ENCODE results near the gene NTM.

The NTM gene

GRCh38 chr11:131561972-131562371, 191.6 kb downstream of the NTM start:
- no peak for DNase-seq

DNA sequence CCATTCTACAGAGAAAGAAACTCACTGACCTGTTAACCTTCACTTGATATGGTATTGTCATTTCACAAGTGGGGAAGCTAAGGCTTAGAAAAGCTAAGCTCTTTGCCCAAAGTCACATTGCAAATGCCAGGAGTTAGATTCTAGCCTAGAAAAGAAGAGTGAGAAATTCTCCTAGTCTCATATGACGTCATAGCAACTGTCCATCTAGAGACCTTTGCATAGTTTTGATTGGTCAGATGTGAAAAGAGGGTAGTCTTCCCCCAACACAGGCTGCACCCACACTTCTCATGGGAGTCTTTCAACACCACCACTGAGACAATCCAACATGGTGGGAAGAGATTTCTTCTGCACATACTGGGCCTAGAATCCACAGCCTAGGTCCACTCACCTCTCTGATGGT, 197.9 kb downstream of the NTM start:
- no peak for DNase-seq

DNA sequence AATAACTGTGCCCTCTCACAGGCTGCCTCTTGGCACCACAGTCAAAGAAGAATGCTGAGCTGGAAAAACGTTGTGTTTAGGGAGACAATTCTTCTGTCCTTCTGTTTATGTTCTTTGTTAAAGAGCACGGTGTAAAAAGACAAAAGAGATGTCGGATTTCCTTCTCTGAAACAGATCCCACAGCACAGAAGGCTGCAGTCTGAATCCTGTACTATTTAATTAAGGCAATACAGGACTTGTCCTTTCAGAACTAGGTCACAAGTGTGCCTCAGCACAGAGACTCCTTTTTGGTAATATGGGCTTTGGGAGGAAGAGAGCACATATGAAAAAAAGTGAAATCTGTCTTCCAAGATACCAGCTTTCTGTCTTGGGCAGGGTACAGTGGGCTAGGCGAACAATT, 201.2 kb downstream of the NTM start:
- no peak for DNase-seq

- DNase-seq = no peak
Measured at GRCh38 chr11:131572423-131572822, 202.0 kb downstream of the NTM start.

DNA sequence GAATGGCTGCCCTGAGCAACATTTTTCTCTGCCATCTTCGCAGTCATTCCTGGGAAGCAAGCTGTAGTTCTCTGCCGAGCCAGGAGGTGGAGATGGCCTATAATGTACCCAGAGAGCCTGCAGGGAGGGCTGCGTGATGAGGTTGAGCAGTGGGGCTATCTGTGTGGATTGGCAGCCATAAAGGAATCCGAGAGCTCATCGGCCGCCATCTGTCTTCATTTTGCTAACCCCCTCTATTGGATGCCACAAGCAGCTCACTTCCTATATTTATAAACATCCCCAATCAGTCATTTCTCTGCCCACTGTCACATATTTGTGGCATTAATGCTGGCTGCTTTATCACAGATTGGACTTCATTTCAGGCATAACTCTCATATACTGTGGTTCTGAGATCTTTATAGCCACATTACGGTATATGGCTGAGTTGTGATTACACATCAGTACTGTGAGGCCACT, 209.5 kb downstream of the NTM start:
- DNase-seq = peak; percentile 4 to 10

- no peak for DNase-seq
Measured at GRCh38 chr11:131580476-131580875, 210.1 kb downstream of the NTM start.

DNA sequence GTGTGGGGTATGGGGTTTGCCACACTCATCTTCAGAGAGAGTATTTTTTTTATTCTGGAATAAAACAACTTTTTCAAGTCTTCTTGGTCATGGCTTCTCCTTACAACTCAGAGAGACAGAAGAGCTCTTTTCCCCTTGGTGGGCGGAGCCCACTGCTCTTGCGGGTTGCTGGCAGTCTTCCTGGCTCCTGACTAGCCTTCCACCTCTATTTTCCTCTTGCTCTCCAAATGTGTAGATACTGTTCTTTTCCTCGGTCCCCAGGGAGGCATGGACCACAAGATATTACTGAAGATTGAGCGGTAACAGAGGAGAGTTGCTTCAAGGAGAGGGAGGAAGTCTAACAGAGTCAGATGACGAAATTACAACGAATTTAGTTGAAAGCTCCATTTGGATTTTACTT, 210.6 kb downstream of the NTM start:
- no peak for DNase-seq

GRCh38 chr11:131582021-131582525, 211.7 kb downstream of the NTM start:
- no peak for DNase-seq

DNA sequence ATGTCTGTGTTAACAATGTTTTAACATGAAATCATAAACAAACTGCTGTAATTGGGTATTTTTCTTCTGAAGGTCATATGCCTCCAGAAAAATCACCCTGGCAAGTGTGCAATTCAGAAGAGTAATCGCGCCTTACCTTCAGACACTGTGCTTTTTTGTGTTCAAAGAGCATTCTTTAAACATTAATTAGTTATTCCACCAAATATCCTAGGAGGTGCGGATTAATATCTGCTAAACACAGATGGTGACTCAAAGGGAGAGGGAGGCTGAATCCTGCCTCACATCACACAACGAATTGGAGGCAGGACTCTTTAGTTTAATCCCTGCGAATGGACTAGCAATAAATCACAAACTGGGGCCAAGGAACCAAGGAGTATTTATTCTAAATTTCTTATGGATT, 213.0 kb downstream of the NTM start:
- DNase-seq = no peak

DNA sequence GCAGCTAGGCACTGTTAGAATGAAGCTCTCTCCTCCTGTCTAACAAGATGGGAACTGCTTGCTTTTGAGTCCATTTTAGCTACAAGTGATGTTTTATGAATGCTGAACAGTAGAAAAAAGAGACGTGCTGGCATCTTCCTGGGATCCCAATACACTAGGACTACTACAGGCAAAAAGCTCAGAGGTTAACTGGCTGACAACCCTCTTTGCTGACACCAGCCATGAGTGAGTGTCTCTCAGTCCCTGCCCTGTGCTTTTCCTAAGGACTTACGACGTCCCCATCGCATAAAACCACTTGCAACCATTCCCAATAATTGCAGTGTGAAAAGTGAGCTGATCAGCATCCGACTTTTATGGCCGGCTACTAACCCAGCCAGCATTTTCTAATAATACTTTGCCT, 213.5 kb downstream of the NTM start:
- DNase-seq = no peak

DNA sequence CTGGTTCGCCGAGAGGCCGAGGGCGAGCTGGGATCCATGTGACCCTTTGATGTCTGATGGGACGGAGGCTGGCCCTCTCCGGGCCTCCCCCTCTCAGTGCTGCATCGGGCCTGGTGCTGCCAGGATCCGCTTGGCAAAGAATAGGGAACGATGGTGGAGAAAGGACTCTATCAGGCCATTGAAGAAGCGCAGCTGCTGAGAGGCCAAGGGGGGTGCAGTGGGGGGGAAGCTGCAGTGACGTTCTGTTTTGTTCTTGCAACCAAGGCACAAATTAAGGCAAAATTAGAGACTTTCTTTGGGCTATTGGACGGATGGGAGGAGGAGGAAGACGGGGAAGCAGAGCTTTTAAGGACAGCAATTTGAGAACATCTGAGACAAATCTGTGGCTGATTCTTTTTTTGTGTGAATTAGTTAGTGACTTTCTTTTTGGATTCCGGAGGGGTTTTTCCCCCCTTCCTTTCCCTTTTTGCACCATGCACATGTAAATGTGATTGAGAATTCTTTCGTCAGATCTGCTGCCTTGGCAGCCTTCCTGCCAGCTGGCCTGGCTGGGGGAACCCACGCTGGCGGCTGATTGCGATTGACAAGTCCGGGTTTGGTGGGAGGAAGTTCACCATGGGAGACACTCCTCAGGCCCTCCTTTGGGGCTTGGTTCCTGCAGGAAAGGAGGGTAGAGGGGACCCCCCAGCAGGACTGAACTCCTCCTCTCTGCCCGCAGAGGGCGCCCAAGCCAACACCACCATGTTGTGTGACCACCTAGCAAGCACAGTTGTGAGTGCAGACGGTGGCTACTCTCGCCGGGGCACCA, 214.6 kb downstream of the NTM start:
- no peak for DNase-seq

GRCh38 chr11:131588057-131588456, 217.6 kb downstream of the NTM start:
- DNase-seq = no peak

DNA sequence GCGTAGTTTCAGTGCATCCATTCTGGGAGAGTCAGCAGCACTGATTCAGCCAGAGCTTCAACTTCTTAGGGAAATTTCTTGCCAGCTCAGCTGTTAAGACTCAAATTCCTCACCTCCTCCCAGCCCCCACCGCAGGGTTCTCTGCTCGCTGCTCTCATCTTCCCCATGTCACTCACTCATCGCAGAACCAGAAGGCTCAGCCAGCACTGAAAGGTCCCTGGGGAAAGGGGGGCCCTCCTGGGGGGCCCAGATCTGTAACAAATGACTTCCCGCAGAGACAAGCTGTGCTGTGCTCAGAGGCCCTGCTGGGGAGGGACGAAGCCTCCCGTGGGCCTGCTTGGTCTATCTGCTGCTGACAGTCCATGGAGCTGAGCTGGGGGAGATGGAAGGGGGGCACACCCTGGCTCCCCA, 220.6 kb downstream of the NTM start:
- no peak for DNase-seq

DNA sequence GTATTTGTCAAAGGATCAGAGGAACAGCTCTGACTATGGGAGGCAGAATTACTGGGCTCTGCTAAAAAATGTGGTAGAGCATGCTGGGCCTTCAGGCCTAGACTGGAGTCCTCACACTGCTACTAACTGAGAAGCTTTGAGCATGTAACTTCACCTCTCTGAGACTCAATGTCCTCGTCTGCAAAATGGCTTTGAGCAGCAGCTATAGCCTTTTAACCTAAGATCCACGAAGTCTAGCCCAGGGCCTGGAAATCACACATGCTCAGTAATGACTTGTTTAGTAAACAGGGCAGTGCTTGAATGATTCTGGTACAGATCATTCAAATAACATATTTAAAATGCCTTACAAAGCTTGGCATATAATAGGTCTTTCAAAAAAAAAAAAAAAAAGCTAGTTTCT, 221.7 kb downstream of the NTM start:
- DNase-seq = no peak

DNA sequence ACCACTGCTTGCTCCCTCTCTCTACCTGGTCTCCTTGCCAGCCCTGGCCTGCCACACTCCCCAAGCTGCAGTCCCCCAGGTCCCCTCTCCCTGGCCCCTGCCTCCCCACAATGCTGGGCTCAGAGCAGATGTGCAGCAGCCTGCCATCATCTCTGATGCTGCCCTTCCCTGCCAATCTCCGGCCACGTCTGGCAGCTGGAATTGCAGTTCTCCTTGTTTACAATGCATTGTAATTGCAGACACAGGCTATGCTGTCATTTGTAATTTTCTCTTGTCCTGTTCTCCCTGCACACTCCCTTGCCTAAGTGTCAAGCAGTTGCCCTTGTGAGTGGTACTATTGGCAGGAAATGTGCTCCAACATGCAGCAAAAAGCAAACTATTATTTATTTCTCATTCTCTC, 222.3 kb downstream of the NTM start:
- no peak for DNase-seq

GRCh38 chr11:131593301-131593700, 222.9 kb downstream of the NTM start:
- DNase-seq = no peak

- no peak for DNase-seq
Measured at GRCh38 chr11:131595797-131596196, 225.4 kb downstream of the NTM start.

GRCh38 chr11:131597890-131598289, 227.5 kb downstream of the NTM start:
- DNase-seq = no peak

- no peak for DNase-seq
Measured at GRCh38 chr11:131598305-131598704, 227.9 kb downstream of the NTM start.

- no peak for DNase-seq
Measured at GRCh38 chr11:131599285-131599684, 228.9 kb downstream of the NTM start.

DNA sequence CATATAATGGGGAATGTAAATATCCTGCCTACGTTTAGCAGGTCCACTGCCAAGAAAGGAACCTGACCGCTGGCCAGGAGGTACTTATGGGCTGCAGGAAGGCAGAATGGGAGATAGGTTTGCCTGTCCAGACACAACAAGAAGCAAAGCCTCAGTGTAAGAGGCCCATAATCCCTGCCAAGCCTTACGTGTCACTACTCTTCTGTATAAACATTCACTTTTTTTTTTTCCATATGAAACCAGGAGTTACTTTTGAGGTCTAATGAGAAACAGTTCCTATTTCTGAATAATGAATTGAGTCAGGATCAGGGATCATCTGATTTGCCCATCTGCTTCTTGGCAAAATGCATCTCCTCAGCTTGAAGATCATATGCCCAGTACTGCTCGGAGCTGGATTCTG, 230.2 kb downstream of the NTM start:
- DNase-seq = no peak

- no peak for DNase-seq
Measured at GRCh38 chr11:131601586-131601985, 231.2 kb downstream of the NTM start.

DNA sequence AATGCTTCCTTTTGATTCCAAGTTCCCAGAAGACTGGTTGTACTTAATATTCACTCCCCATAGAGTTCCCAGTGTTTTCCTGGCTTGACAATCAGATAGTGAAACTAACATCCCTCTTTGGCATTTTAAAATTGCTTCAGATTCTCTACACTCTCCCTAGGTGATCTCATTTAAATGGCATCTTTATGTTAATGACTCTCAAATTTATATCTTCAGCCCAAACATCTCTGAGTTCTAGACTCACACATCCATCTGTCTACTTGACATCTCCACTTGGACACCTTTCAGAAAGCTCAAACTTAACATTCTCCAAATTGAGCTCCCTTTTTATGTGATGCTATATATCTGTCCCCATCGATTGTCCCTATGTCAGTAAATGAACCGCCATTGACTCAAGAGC, 232.0 kb downstream of the NTM start:
- DNase-seq = no peak

DNA sequence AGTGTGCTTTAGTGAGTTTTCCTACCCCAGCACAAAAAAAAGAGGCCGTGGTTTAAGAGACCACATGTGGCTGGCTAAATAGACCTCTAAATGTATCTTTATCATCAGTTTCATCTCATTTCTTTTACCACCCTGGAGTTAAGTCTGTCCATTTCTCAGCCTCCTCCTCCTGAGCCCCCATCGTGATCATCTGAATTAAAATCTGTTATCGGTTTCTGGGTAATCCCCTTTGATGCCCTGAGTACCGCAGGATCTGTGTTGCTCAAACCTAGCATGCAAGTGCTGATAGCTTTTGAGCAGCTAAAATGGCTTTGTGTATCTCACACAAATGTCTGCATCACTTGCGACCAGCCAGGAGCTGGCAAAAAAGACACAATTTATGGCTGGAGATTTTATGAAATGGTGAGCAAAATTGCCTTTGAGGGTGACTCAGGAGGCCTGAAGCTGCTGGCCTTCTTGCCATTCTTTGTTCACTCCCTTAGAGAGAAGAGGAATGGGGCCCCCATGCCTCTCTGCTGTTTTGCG, 236.5 kb downstream of the NTM start:
- no peak for DNase-seq

GRCh38 chr11:131609337-131609736, 238.9 kb downstream of the NTM start:
- no peak for DNase-seq

All from AML-193 (cell line).